ENCODE results near the gene VRK3. TPM values are rescaled to one million over a fixed set of nuclear protein-coding genes. Genes with fewer than 3 reads are reported as not detected.

Gene VRK3
- total RNA-seq, 2 donors from 2014 or later: 50.0 to 77.7 TPM

- Histone ChIP-seq H3K4me3 (no peak overlapping the region), H3K36me3 (no peaks in the 10 kb centered on the region), H3K27me3 (no peaks in the 10 kb centered on the region), H3K4me1 (no peaks in the 10 kb centered on the region), H3K9ac (ENCODE audit: low read depth in 2 of 2, low read length in 2 of 2) (no peak overlapping the region), H3K27ac (no peak overlapping the region), H3K9me3 (no peaks in the 10 kb centered on the region)
- TF ChIP-seq CTCF (IDR thresholded peaks at IDR 0.05): no peak
- intact Hi-C loops (cut with DNase I): no loop called here
- no peak for DNase-seq
These were observed 38.8 kb downstream of the VRK3 start for GRCh38 chr19:49986354-49986753.

GRCh38 chr19:49985871-49986270 is 39.3 kb downstream of the VRK3 start:
- no peak for DNase-seq
- Histone ChIP-seq H3K4me3 (no peak overlapping the region), H3K9ac (ENCODE audit: low read depth in 2 of 2, low read length in 2 of 2) (no peak overlapping the region), H3K4me1 (no peaks in the 10 kb centered on the region), H3K27ac (no peak overlapping the region), H3K27me3 (no peaks in the 10 kb centered on the region), H3K9me3 (no peaks in the 10 kb centered on the region), H3K36me3 (no peaks in the 10 kb centered on the region)
- intact Hi-C loops (cut with DNase I): no loop called here
- no peak for TF ChIP-seq CTCF (IDR thresholded peaks at IDR 0.05)

GRCh38 chr19:49984491-49984890 is 40.7 kb downstream of the VRK3 start:
- H3K9ac ChIP-seq (ENCODE audit: low read depth in 2 of 2, low read length in 2 of 2): no peak overlapping the region
- H3K9me3 ChIP-seq: no peaks in the 10 kb centered on the region
- no peaks in the 10 kb centered on the region for H3K36me3 ChIP-seq
- no peak overlapping the region for H3K27ac ChIP-seq
- H3K4me3 ChIP-seq: no peak overlapping the region
- no peak for DNase-seq
- intact Hi-C loops (cut with DNase I): no loop called here
- no peaks in the 10 kb centered on the region for H3K27me3 ChIP-seq
- no peaks in the 10 kb centered on the region for H3K4me1 ChIP-seq
- no peak for TF ChIP-seq CTCF (IDR thresholded peaks at IDR 0.05)

- intact Hi-C loops (cut with DNase I): loop anchor here (1.0 kb wide), 1 partner anchor 46 kb away; no protein-coding TSS in a partner anchor
- H3K27me3 ChIP-seq: no peaks in the 10 kb centered on the region
- TF ChIP-seq CTCF (IDR thresholded peaks at IDR 0.05): peak; percentile 90
- no peak overlapping the region for H3K9ac ChIP-seq (ENCODE audit: low read depth in 2 of 2, low read length in 2 of 2)
- DNase-seq: peak; percentile 74
- no peaks in the 10 kb centered on the region for H3K4me1 ChIP-seq
- H3K4me3 ChIP-seq: no peak overlapping the region
- no peak overlapping the region for H3K27ac ChIP-seq
- no peaks in the 10 kb centered on the region for H3K36me3 ChIP-seq
- H3K9me3 ChIP-seq: no peaks in the 10 kb centered on the region
These were observed 41.4 kb downstream of the VRK3 start for GRCh38 chr19:49983645-49984229.

GRCh38 chr19:49981603-49982593 is 43.3 kb downstream of the VRK3 start:
- Histone ChIP-seq H3K4me3 (no peak overlapping the region), H3K36me3 (no peaks in the 10 kb centered on the region), H3K9me3 (no peaks in the 10 kb centered on the region), H3K4me1 (no peaks in the 10 kb centered on the region), H3K27me3 (no peaks in the 10 kb centered on the region), H3K27ac (no peak overlapping the region), H3K9ac (ENCODE audit: low read depth in 2 of 2, low read length in 2 of 2) (no peak overlapping the region)
- no peak for DNase-seq
- intact Hi-C loops (cut with DNase I): no loop called here
- no peak for TF ChIP-seq CTCF (IDR thresholded peaks at IDR 0.05)
